Measurements from ENCODE around the gene CGNL1.

Gene CGNL1

GRCh38 chr15:57541805-57542504 is 165.7 kb downstream of the CGNL1 start:
- Histone ChIP-seq H3K27ac (ENCODE audit: low read length) (no peak overlapping the region), H3K36me3 (replicated peaks; ENCODE audit: low read depth, low read length) (peaks cover 6% of the 10 kb centered on the region), H3K4me1 (ENCODE audit: low read length) (peaks cover 39% of the 10 kb centered on the region), H3K27me3 (ENCODE audit: low read depth, low read length) (no peaks in the 10 kb centered on the region), H3K9me3 (ENCODE audit: insufficient read depth, low read length) (peaks cover 10% of the 10 kb centered on the region; the same call in 1 of the 2 replicates), H4K20me1 (ENCODE audit: insufficient read depth, low read length) (no peaks in the 10 kb centered on the region), H3K4me3 (ENCODE audit: low read length) (no peak overlapping the region), H3K4me2 (ENCODE audit: low read length) (peak overlapping the region; percentile 35), H3K79me2 (ENCODE audit: low read length) (no peaks in the 10 kb centered on the region), H2AFZ (ENCODE audit: low read depth, low read length) (no peak overlapping the region), H3K9ac (ENCODE audit: low read length) (no peak overlapping the region)
- TF ChIP-seq CTCF (IDR thresholded peaks at IDR 0.05; ENCODE audit: low read depth, low read length) (peak; percentile 87), EZH2phosphoT487 (IDR thresholded peaks at IDR 0.05; ENCODE audit: low read depth) (no peak)

GRCh38 chr15:57542505-57542817 is 166.2 kb downstream of the CGNL1 start:
- Histone ChIP-seq H3K4me2 (ENCODE audit: low read length) (peak overlapping the region; percentile 35), H3K9ac (ENCODE audit: low read length) (no peak overlapping the region), H3K79me2 (ENCODE audit: low read length) (no peaks in the 10 kb centered on the region), H3K9me3 (ENCODE audit: insufficient read depth, low read length) (peaks cover 10% of the 10 kb centered on the region; the same call in 1 of the 2 replicates), H3K4me3 (ENCODE audit: low read length) (no peak overlapping the region), H3K36me3 (replicated peaks; ENCODE audit: low read depth, low read length) (peaks cover 6% of the 10 kb centered on the region), H4K20me1 (ENCODE audit: insufficient read depth, low read length) (no peaks in the 10 kb centered on the region), H2AFZ (ENCODE audit: low read depth, low read length) (no peak overlapping the region), H3K4me1 (ENCODE audit: low read length) (peaks cover 39% of the 10 kb centered on the region), H3K27ac (ENCODE audit: low read length) (no peak overlapping the region), H3K27me3 (ENCODE audit: low read depth, low read length) (no peaks in the 10 kb centered on the region)
- peak; percentile 7; the same call in 1 of the 2 replicates for TF ChIP-seq CTCF (IDR thresholded peaks at IDR 0.05; ENCODE audit: low read depth, low read length)
- TF ChIP-seq EZH2phosphoT487 (IDR thresholded peaks at IDR 0.05; ENCODE audit: low read depth), result no peak

GRCh38 chr15:57544848-57545480 is 168.7 kb downstream of the CGNL1 start:
- Histone ChIP-seq H3K36me3 (replicated peaks; ENCODE audit: low read depth, low read length) (peaks cover 2% of the 10 kb centered on the region), H2AFZ (ENCODE audit: low read depth, low read length) (no peak overlapping the region), H3K9me3 (ENCODE audit: insufficient read depth, low read length) (peaks cover 4% of the 10 kb centered on the region; the same call in 1 of the 2 replicates), H3K79me2 (ENCODE audit: low read length) (no peaks in the 10 kb centered on the region), H3K4me3 (ENCODE audit: low read length) (no peak overlapping the region), H3K4me2 (ENCODE audit: low read length) (no peak overlapping the region), H3K27me3 (ENCODE audit: low read depth, low read length) (no peaks in the 10 kb centered on the region), H3K9ac (ENCODE audit: low read length) (no peak overlapping the region), H4K20me1 (ENCODE audit: insufficient read depth, low read length) (no peaks in the 10 kb centered on the region), H3K27ac (ENCODE audit: low read length) (no peak overlapping the region), H3K4me1 (ENCODE audit: low read length) (peaks cover 37% of the 10 kb centered on the region)
- no peak for TF ChIP-seq EZH2phosphoT487 (IDR thresholded peaks at IDR 0.05; ENCODE audit: low read depth)

GRCh38 chr15:57545995-57546394 is 169.7 kb downstream of the CGNL1 start:
- no peak overlapping the region for H3K4me2 ChIP-seq (ENCODE audit: low read length)
- no peak overlapping the region for H2AFZ ChIP-seq (ENCODE audit: low read depth, low read length)
- no peaks in the 10 kb centered on the region for H3K36me3 ChIP-seq (replicated peaks; ENCODE audit: low read depth, low read length)
- H3K27ac ChIP-seq (ENCODE audit: low read length), result no peak overlapping the region
- H3K9ac ChIP-seq (ENCODE audit: low read length), result no peak overlapping the region
- H3K4me1 ChIP-seq (ENCODE audit: low read length), result peaks cover 27% of the 10 kb centered on the region
- no peaks in the 10 kb centered on the region for H4K20me1 ChIP-seq (ENCODE audit: insufficient read depth, low read length)
- H3K79me2 ChIP-seq (ENCODE audit: low read length), result no peaks in the 10 kb centered on the region
- TF ChIP-seq EZH2phosphoT487 (IDR thresholded peaks at IDR 0.05; ENCODE audit: low read depth) (no peak), CTCF (IDR thresholded peaks at IDR 0.05; ENCODE audit: low read depth, low read length) (no peak)
- no peak overlapping the region for H3K4me3 ChIP-seq (ENCODE audit: low read length)
- no peaks in the 10 kb centered on the region for H3K27me3 ChIP-seq (ENCODE audit: low read depth, low read length)
- no peaks in the 10 kb centered on the region for H3K9me3 ChIP-seq (ENCODE audit: insufficient read depth, low read length)

All from OCI-LY3 (cell line).